GM12865 (cell line): ENCODE data around the gene ACHE.

Source experiments
- DNase-seq: peaks from one replicate; pipeline ENCODE4 v3.0.0; 2010; ENCODE audit warnings: low read depth
- H3K4me3 ChIP-seq: 2 replicates; pipeline ENCODE4 v1.5.1; 2011; ENCODE audit warnings: mild to moderate bottlenecking, low read depth, low read length, control low read depth
- CTCF ChIP-seq: IDR thresholded peaks from 2 replicates; pipeline ENCODE4 v1.5.1; 2011; ENCODE audit warnings: low read length, control low read depth, low read depth, inconsistent platforms; ENCODE audit not compliant: insufficient read depth; ENCODE audit errors: missing control alignments

The ACHE gene

GRCh38 chr7:100886142-100886935, 9.3 kb downstream of the ACHE start:
- no peak for DNase-seq
- no peak for TF ChIP-seq CTCF
- no peak overlapping the region for H3K4me3 ChIP-seq

DNA sequence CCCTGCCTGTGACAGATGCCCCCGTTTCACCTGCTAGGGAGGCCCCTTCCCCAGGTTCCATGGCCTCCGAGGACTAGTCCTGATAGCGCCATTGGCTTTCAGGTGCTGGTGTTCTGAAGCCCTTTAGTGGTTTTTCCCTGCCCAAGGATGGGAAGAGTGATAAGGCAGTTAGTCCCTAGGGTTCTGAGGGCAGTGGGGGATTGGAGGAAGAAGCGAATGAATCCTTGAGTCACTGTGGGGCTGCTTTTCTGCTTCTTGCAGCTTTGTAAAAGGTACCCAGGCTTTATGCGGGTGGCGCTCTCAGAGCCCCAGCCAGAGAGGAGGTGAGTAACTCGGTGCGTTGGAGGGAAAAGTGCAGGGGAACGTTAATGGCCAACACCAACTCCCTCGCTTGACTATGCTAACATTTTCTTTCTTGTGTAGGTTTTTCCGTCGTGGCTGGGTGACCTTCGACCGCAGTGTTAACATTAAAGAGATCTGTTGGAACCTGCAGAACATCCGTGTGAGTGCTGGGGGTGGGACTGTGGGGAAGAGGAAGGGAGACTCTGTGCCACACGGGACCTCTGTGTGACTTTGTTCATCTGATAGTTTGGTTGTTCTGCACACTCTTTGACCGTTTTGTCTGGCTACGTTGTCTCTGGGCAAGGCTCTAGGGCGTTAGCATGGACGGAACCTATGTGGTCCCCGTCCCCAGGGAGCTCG, 10.1 kb downstream of the ACHE start:
- H3K4me3 ChIP-seq = no peak overlapping the region
- DNase-seq = no peak
- TF ChIP-seq CTCF = no peak

GRCh38 chr7:100884736-100885439, 10.8 kb downstream of the ACHE start:
- DNase-seq = no peak
- H3K4me3 ChIP-seq = no peak overlapping the region
- TF ChIP-seq CTCF = no peak

DNA sequence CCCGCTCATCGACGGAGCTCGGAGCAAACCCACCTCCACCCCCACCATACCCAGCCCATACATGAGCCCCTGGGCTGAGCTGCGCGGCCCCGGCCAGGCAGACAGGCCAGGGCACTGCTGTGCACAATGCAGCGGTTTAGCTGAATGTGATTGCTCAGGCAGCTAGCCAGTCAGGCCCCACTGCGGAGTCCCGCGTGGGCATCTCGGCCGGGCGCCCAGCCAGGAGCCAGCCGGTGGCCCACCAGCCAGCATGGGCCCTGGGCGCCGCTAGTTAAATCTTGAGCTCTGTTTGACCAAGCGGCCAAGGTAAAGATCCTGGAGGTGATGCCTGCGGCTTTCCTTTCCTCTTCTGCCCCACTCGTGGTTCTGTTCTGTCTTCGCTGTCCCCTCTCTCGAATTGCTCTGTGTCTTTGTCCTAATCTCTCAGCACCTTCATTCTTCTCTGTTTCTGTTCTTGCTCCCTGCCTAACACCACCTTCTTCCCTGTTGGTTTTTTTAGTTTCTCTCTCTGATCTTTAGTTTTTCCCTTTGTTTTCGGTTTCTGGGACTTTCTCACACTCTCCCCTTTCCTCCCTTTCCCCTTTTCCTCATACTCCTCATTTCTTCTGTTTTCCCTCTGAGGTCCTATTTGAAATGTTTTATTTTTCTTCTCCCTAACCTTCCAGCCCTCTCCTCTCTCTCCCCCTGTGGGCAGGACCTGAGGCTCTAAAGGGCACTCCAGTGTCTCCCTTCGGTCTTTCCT, 12.7 kb downstream of the ACHE start:
- no peak for DNase-seq
- TF ChIP-seq CTCF = no peak
- H3K4me3 ChIP-seq = no peak overlapping the region

- DNase-seq = no peak
- no peak for TF ChIP-seq CTCF
- no peak overlapping the region for H3K4me3 ChIP-seq
Observed at GRCh38 chr7:100882201-100882600, 13.5 kb downstream of the ACHE start.

DNA sequence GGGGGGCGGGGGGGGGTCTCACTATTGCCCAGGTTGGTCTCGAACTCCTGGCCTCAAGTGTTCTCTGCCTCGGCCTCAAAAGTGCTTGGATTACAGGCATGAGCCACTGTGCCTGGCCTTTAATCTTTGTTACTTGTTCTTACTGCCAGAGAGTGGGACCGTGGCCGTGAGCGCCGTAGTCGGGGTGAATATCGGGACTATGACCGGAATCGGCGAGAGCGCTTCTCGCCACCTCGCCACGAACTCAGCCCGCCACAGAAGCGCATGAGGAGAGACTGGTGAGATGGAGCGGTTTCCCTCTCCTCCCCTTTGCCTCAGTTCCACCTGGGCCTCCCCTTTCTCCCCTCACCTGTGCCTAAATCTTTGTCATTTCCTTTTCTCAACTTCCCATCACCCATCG, 14.6 kb downstream of the ACHE start:
- TF ChIP-seq CTCF = no peak
- H3K4me3 ChIP-seq = no peak overlapping the region
- no peak for DNase-seq
